ENCODE results near the gene IWS1.

The IWS1 gene

GRCh38 chr2:127520424-127520823, 5.9 kb downstream of the IWS1 start:
- no peak for DNase-seq (ENCODE audit: low read depth in 2 of 2)
- H3K4me3 ChIP-seq (replicated peaks in 1 of 2; ENCODE audit: low read depth in 2 of 2, low read length in 2 of 2), result no peak overlapping the region
- TF ChIP-seq CTCF (IDR thresholded peaks at IDR 0.05; ENCODE audit: low read depth, low read length), result no peak

- H3K4me3 ChIP-seq (replicated peaks in 1 of 2; ENCODE audit: low read depth in 2 of 2, low read length in 2 of 2), result no peak overlapping the region
- no peak for DNase-seq (ENCODE audit: low read depth in 2 of 2)
- TF ChIP-seq CTCF (IDR thresholded peaks at IDR 0.05; ENCODE audit: low read depth, low read length), result no peak
Observed at GRCh38 chr2:127517465-127517864, 8.8 kb downstream of the IWS1 start.

- no peak for TF ChIP-seq CTCF (IDR thresholded peaks at IDR 0.05; ENCODE audit: low read depth, low read length)
- H3K4me3 ChIP-seq (replicated peaks in 1 of 2; ENCODE audit: low read depth in 2 of 2, low read length in 2 of 2), result no peak overlapping the region
- peak; percentile 85 to 87 for DNase-seq (ENCODE audit: low read depth in 2 of 2)
Observed at GRCh38 chr2:127516041-127516762, 10.1 kb downstream of the IWS1 start.

GRCh38 chr2:127515383-127515915, 10.8 kb downstream of the IWS1 start:
- no peak for TF ChIP-seq CTCF (IDR thresholded peaks at IDR 0.05; ENCODE audit: low read depth, low read length)
- no peak overlapping the region for H3K4me3 ChIP-seq (replicated peaks in 1 of 2; ENCODE audit: low read depth in 2 of 2, low read length in 2 of 2)
- peak in 1 of 2 donors; percentile 73 for DNase-seq (ENCODE audit: low read depth in 2 of 2)

- no peak for DNase-seq (ENCODE audit: low read depth in 2 of 2)
- no peak overlapping the region for H3K4me3 ChIP-seq (replicated peaks in 1 of 2; ENCODE audit: low read depth in 2 of 2, low read length in 2 of 2)
- no peak for TF ChIP-seq CTCF (IDR thresholded peaks at IDR 0.05; ENCODE audit: low read depth, low read length)
Observed at GRCh38 chr2:127514485-127514884, 11.8 kb downstream of the IWS1 start.

GRCh38 chr2:127514076-127514475, 12.2 kb downstream of the IWS1 start:
- TF ChIP-seq CTCF (IDR thresholded peaks at IDR 0.05; ENCODE audit: low read depth, low read length), result no peak
- no peak overlapping the region for H3K4me3 ChIP-seq (replicated peaks in 1 of 2; ENCODE audit: low read depth in 2 of 2, low read length in 2 of 2)
- DNase-seq (ENCODE audit: low read depth in 2 of 2), result no peak
